GM12872 (cell line): ENCODE results near the gene DCLRE1B.

Experiments
- TF ChIP-seq, protein P1 (sequence below): IDR thresholded peaks from 3 replicates; pipeline ENCODE4 v1.5.1; 2011; ENCODE audit warnings: low read depth, mild to moderate bottlenecking, low read length, moderate library complexity; ENCODE audit not compliant: insufficient read depth

Gene DCLRE1B

DNA sequence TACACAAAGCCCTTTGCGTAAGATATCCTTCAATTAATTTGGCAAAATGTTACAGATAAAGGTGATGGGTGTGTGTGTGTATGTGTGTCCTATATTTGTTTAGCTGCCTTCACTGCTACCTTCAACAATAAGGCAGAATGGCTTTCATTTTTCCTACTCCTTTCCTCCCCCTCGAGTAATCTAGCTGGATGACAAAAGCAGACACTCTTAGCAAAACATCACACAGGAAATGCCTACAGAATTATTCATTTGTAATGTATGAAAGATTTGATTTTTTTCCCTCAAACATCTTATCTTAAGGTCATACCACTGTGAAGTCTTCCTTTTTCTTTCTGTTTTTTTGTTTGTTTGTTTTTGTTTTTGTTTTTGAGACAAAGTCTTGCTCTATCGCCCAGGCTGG is 44.2 kb upstream of the DCLRE1B start:
- TF ChIP-seq, protein P1, sequence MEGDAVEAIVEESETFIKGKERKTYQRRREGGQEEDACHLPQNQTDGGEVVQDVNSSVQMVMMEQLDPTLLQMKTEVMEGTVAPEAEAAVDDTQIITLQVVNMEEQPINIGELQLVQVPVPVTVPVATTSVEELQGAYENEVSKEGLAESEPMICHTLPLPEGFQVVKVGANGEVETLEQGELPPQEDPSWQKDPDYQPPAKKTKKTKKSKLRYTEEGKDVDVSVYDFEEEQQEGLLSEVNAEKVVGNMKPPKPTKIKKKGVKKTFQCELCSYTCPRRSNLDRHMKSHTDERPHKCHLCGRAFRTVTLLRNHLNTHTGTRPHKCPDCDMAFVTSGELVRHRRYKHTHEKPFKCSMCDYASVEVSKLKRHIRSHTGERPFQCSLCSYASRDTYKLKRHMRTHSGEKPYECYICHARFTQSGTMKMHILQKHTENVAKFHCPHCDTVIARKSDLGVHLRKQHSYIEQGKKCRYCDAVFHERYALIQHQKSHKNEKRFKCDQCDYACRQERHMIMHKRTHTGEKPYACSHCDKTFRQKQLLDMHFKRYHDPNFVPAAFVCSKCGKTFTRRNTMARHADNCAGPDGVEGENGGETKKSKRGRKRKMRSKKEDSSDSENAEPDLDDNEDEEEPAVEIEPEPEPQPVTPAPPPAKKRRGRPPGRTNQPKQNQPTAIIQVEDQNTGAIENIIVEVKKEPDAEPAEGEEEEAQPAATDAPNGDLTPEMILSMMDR, result no peak

DNA sequence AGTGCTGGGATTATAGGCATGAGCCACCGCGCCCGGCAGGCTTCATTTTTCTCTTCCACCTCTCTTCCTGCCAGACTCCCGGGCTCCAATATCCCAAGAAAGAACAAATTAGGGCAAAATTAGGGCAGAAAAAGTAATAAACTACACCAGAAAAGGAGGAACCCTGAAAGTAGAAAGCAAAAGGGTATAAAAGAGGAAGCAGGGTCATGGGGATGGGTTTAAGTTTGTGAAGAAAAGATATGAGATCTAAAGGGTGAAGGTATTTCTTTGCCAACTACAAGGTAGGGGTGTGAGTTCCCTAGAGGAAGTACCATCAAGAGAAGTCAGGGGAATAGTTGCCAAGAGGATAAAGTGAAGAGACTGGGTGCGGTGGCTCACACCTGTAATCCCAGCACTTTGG is 43.5 kb upstream of the DCLRE1B start:
- TF ChIP-seq, protein P1, result no peak

DNA sequence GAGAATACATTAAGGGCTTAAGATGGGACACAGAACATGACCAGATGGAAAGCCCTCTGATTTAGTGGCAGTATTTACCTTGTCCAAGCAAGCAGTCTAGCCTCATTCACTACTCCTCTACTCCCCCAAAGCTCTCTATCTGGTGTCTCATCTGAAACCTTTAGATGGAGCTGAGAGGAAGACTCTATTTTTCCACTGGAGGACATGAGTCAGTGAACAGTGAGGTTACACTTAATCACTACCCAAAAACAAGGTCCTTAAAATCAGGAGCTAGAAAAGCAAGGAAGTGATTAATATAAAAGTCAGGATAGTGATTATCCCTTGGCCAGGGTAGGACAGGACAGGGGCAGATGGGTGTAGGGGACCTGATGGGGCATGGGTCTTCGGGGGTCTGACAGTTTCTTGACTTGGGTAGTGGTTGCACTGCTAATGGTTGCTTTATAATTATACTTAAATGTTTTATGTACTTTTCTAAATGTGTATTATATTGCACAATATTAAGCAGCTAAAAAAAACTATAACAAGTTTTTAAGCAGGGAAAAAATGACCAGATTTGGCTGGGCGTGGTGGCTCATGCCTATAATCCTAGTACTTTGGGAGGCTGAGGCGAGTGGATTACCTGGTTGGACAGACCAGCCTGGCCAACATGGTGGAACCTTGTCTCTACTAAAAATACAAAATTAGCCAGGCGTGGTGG is 36.6 kb upstream of the DCLRE1B start:
- TF ChIP-seq, protein P1, result no peak

DNA sequence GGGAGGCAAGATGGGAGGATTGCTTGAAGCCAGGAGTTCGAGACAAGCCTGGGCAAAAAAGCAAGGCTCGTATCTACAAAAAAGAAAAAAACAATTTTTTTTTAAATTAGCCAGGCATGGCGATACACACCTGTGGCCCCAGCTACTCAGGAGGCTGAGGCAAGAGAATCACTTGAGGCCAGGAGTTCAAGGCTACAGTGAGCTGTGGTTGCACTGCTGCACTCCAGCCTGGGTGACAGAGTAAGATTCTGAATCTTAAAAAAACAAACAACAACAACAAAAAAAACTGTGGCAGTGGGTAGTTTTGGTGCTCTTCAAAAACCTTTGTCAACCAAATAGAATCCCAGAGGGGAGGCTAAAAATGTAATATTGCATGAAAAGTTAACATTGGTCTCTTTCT is 34.3 kb upstream of the DCLRE1B start:
- TF ChIP-seq, protein P1, result no peak

DNA sequence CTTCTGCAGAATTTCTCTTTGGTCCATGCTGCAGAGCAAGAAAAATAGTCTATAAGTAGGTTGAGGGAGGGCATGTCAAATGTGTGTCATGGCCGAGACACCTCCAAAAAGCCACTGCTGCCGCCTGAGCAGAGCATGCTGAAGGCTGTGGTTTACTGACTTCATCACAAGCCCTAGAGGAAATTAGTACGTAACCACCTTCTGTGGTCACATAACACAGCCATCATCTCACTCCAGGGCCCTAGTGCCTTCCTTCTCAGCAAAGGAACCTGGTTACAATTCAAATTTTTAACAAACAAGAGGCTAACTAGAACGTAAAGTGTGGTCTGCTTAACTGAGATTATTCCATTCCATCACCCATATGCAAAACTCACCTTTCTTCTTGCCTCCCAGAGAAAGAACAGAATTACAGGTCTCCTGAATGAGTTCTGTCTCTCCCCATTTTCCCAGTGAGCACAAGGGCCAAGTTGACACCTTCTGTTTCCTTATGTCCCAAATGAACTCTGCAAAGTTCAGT is 33.5 kb upstream of the DCLRE1B start, which contains the start of gene PTPN22:
Gene PTPN22, minus strand, starts transcription at position 116 of the 517 bp plus-strand sequence.
- TF ChIP-seq, protein P1, result no peak

DNA sequence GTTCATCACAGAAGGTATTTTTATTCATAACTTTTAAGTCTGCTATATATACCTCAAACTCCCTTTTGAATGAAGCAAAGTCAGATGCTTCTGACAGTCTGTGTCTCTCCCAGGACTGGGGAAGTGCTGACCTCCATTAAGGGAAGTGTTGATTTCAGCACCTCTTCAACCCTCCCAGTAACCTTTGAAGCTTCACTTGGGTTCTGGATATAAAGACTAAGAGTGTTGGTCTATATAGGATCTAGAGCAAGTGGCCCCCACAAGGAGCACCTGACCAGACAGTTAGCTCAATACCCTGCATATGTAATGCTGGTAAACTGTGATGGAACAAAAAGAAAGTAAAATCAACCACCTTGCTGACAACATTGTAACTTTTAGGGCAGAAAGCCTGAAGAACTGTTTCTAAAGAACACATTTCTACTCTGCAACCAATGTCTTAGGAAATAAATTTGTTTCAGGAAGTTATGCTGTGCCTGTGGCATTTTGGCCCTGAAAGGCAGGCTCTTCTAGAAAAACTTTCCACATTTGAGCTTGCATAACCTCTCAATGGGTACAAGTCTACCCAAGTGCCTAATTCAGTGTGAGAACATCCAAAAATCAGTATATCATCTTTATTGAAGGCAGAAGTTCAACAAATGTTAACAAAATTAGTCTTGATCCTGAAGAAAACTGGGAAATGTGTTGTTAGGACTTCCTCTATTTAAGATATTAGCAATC is 32.7 kb upstream of the DCLRE1B start:
- TF ChIP-seq, protein P1, result no peak

DNA sequence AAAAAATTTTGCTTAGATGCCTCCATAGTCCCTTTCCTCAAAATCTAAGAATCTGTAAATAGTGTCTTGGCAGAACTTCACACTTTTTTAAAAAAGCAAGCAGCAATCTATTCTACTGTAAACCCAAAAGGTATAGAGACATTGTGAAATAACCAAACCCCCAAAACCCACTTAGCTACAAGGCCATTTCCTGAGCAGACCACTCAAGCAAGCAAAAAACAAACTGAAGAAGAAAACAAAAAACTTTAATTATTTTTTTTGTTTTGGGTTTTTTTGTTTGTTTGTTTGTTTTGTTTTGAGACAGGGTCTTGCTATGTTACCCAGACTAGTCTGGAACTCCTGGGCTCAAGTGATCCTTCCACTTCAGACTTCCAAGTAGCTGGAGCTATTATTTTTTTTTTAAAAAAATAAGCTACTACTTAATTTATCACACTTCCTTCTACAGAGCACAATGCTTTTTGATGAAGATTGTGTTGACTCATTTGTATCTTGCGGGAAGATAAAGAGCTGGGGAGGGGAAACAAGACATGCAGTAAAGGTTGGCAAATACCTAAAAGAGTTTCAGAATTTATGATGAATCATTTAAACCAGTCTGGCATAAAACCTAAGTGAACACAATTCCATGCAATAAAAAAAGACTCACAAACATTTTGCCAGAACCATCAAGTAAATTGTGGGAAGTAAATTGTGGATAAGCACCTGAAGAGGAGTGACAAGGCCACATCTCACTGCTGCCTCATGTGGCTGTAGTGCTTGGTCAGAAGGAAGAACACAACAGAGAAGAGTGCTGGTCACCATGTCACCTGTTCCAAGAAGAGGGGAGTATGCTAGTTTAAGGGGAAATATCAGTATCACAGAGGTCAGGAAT is 30.9 kb upstream of the DCLRE1B start:
- TF ChIP-seq, protein P1, result peak; percentile 72
